Raji (cell line): ENCODE results near the gene PPIL6.

ENCODE experiments used
- POLR2A ChIP-seq: IDR thresholded peaks from 2 replicates; pipeline ENCODE4 v1.6.1; 2011; ENCODE audit warnings: low read depth, low read length, control low read depth; ENCODE audit not compliant: insufficient read depth

The PPIL6 gene

DNA sequence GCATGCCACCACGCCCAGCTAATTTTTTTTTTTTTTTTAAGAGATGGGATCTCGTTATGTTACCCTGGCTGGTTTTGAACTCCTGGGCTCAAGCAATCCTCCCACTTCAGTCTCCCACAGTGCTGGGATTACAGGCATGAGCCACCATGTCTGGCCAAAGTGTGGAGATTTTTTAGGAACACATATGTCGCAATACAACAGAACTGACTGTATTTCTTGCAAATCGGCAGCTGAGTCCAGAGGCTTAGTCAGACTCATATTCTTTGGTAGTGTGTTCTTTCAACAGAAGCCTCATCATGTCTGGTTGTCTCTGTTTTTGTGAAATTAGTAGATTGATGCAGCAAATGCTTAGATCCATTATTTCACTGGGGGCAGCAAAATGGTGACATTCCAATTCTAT, 34.2 kb downstream of the PPIL6 start:
- no peak for TF ChIP-seq POLR2A

DNA sequence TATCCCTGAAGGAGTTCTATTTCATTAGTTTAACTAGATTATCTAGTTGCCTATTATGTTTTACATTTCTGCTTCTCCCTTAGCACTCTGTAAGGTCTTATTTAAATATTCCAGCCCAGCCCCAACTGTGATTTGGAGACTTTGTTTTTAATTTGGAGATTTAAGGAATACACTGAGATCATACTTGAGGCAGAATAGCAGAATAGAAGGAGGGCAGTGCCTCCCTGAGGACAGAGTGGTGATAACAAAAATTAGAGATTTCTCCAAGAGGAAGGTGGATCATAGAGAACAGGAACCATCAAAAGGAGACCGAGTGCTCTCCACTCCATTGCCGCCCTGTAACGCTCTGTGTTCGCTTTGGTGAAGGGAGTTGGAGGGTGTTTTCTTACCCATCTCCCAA, 43.4 kb downstream of the PPIL6 start:
- TF ChIP-seq POLR2A: no peak

DNA sequence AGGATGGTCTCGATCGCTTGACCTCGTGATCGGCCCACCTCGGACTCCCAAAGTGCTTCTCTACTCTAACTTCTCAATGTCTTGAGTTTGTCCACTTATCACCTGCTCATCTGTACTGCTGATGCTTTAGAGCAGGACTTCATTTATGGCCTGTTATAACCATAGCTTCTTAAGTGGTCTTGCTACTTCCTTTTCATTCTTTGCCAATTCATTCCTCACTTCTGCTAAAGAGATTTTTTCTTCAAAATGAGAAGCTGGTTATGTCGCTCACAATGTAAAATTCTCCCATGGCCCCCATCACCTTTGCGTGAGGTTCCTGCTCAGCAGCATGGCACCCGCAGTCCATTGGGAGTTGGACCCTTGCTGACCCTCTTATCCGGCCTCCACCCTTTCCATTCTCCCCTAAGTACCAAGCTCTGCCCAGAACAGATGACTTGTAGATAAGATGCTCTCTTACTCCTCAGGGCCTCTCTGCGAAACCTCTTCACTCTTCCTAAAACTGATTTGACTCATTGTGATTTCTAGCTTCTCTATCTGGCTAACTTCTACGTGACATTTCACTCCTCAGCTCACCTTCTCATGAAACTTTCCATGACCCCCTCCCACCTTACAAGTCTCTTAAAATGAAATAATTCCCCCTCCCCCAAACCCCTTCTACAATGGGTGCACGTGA, 44.2 kb downstream of the PPIL6 start:
- TF ChIP-seq POLR2A: no peak

DNA sequence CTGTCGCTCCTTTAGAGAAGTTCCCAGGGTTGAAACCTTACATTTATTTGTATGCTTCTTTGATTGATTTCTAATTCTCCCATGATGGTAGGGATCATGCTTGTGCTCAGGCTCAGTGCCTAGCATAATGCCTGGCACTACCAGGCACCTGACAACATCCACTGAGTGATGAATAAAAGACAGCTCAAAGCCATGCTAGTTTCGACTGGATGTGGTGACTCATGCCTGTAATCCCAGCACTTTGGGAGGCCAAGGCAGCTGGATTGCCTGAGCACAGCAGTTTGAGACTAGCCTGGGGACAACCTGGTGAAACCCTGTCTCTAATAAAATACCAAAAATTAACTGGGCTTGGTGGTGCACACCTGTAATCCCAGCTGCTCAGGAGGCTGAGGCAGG, 46.5 kb downstream of the PPIL6 start:
- TF ChIP-seq POLR2A: no peak

GRCh38 chr6:109393157-109393885, 47.1 kb downstream of the PPIL6 start:
- TF ChIP-seq POLR2A: no peak

GRCh38 chr6:109389650-109390274, 50.7 kb downstream of the PPIL6 start:
- TF ChIP-seq POLR2A: no peak

DNA sequence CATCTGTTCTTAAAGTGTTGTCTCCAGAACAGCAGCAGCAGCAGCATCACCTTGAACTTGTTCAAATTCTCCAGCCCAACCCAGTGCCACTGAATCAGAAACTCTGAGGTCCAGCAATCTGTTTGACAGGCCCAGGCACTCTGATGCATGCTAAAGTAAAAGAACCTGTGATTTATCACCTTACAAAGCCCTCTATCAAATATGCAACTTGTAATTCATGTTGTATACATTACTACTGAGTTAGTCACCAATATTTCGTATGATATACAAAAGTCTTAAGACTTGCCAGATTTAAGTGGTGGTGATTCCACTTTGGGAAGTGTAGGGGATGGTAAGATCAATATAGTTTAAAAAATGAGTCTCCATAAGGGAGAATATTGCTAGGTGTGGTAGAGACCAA, 52.2 kb downstream of the PPIL6 start:
- TF ChIP-seq POLR2A: no peak

GRCh38 chr6:109383438-109383940, 56.9 kb downstream of the PPIL6 start:
- TF ChIP-seq POLR2A: no peak

GRCh38 chr6:109382576-109383437, 57.6 kb downstream of the PPIL6 start:
- no peak; the same call in 1 of the 2 replicates for TF ChIP-seq POLR2A

DNA sequence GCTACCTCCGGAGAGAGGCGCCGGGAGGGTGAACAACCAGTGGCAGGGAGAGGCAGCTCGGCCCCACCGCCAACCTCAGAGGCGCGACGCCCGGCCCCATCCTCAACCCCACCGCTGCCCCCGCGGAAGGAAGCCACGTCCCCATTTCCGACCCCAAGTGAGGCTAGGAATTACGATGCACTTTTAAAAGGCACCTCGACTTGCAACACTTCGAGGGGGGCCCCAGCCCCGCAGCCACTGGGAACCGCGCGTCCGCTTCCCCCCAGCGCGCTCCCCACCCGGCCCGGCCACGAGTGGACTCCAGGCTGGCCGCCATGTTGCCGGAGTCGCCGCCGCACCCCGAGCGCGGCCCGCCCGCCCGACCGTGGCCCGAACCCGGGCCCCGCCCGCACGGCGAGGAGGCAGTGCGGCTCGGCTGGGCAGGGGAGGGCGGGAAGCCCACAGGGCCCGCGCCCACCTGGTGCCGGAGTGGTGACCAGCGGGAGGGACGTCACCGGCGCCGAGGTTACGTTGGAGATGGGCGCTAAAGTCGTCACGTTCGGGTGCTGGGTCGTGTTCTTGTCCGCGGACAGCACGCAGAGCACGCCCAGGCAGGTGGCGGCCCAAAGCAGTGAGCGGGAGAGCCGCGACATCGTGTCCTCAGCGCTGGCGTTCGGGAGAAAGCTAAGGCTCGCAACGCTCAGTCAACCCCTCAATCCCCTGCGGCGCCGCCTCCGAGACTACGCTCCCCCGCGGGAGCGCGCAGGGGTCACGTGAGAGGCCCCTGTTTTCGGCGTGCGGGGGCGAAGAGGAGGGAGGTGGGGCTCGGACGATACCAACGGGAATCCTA, 58.5 kb downstream of the PPIL6 start, which contains the start of gene CD164:
Gene CD164, minus strand, starts transcription at position 721 of the 829 bp plus-strand sequence. Its CDS starts 89 bp downstream, at position 632.
- peak; percentile 96 for TF ChIP-seq POLR2A

- no peak for TF ChIP-seq POLR2A
Measured at GRCh38 chr6:109381061-109381746, 59.2 kb downstream of the PPIL6 start.

DNA sequence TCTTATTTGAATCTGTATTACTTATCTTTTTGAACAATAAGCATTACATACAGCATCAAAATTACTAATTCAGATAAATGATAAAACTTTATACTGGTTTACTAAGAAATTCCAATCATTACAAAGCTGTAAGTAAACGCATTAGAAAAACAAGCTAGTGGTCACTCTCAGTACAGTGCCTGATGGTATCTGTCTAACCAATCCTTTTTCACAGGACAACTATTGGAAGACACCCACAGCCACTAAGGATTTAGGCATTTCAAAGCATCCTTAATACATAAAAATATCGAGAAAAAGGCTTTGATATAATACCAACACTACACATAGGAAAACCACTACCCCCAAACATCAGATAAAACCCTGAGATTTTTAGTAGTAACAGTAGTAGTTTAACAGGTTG, 60.7 kb downstream of the PPIL6 start:
- no peak for TF ChIP-seq POLR2A

- no peak for TF ChIP-seq POLR2A
Measured at GRCh38 chr6:109377717-109378116, 62.7 kb downstream of the PPIL6 start.

DNA sequence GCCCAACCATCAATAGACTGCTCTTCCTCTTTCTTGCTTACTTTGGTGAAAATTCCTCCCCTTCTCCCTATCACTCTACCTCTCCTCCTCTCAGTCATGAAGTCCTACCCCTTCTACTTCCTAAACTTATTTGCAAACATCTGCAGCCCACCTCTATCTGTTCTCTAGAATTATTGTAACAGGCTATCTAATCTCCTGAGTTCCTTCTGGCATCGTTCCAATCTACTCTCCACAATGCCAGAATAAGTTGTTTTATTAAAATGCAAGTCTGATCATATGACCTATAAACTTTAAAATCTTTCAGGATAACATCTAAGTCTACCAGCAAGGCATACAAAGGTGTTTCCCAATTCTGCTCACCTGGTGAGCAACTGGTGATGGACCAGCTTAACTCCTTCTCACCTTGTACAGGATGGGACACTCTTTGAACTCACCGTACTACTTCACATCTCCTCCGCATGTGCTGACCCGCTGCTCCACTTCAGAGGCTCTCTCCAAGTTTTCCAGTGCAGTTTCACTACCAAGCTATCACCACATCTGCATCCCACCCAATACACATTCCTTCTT, 66.0 kb downstream of the PPIL6 start:
- TF ChIP-seq POLR2A: no peak

DNA sequence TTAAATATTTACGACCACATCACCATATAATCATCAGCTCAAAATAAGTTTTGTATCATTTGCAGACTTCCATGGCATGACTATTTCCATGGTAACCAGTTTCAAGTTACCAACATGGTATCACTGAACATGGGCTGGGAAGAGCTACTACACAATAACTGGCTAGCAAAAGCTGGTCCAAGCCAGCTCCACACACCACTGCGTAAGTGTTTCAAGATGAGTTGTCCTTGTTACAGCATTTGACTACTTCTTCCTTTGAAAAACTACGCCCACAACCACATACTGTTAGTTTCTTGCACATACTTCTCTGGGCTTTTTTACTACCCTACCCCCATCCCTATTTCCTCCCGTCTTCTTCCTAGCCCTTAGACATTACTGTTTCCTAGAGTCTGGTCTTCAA, 66.7 kb downstream of the PPIL6 start:
- no peak for TF ChIP-seq POLR2A
